Spinal cord (tissue), 10 donors: Measurements from ENCODE around the gene ACADSB. TPM values are rescaled to one million over a fixed set of nuclear protein-coding genes. Genes with fewer than 3 reads are reported as not detected.
A peak's percentile ranks its signal among the peaks of the same experiment; 100 is the strongest.

Experiments
- DNase-seq, 6 donors: peaks; one replicate each; pipeline versions ENCODE4 v3.0.0 to v3.0.0-alpha.2; 2013 to 2015; ENCODE audit warnings: low spot score in 6 of 6, low read depth in 4 of 6
- H3K27ac ChIP-seq: one replicate; pipeline ENCODE4 v1.5.1; 2013; ENCODE audit warnings: low read depth, low read length, control low read depth
- H3K27me3 ChIP-seq: one replicate; pipeline ENCODE4 v1.6.1; 2013; ENCODE audit warnings: low read length; ENCODE audit not compliant: control insufficient read depth, insufficient read depth
- H3K36me3 ChIP-seq: one replicate; pipeline ENCODE4 v1.6.1; 2013; ENCODE audit warnings: low read length; ENCODE audit not compliant: control insufficient read depth, insufficient read depth
- H3K4me1 ChIP-seq: one replicate; pipeline ENCODE4 v1.6.1; 2013; ENCODE audit warnings: low read length; ENCODE audit not compliant: control insufficient read depth, insufficient read depth
- H3K4me3 ChIP-seq: one replicate; pipeline ENCODE4 v1.5.1; 2013; ENCODE audit warnings: low read depth, low read length, control low read depth
- H3K9me3 ChIP-seq: one replicate; pipeline ENCODE4 v1.6.1; 2013; ENCODE audit warnings: low read length; ENCODE audit not compliant: control insufficient read depth, insufficient read depth
- WGBS: methylation state at CpG from one replicate; pipeline ENCODE4 v1.1.5; 2013; ENCODE audit warnings: missing lambda C conversion rate; ENCODE audit not compliant: insufficient coverage; 5-methylcytosine and 5-hydroxymethylcytosine counted together
- polyA plus RNA-seq, 2 donors: library from polyadenylated mRNA; unstranded; fragments of 120-200 nt; gene quantifications; one replicate each; pipeline ENCODE4 v1.2.1, GENCODE V29; 2013; ENCODE audit not compliant: insufficient read length in 2 of 2
- total RNA-seq, 2 donors: library from RNA; depleted of rRNA in 1 of 2; stranded (reverse); fragments of 120-200 nt in 1 of 2; fragments of >200 nt in 1 of 2; gene quantifications; one replicate each; pipeline versions ENCODE4 v1.2.3 to v1.2.4, GENCODE V29; 2013 to 2014
- donor health status: healthy.

Gene ACADSB
- total and polyA plus RNA-seq, 4 donors = 14.0 to 23.1 (median 18.0) TPM

DNA sequence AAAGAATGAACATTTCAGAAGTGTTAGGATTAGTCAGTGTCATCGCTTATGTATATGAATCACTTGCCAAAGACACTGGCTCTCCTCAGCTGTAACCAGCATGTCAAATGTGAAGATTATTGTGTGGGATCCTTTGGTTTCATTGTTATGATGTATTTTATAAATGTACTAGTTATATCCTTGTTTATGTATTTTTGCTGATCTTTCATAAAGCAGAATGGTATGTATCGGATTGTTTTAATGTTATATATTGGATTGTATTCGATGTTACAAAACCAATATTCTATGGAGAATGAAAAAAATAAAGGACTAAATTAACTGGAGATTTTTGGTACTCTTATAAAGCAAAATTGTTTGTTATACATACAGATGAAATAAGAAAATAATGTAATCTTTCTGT, 49.2 kb downstream of the ACADSB start:
- Histone ChIP-seq H3K27me3 (no peaks in the 10 kb centered on the region), H3K27ac (no peak overlapping the region), H3K36me3 (peaks cover 3% of the 10 kb centered on the region), H3K4me3 (no peak overlapping the region), H3K4me1 (no peaks in the 10 kb centered on the region), H3K9me3 (no peaks in the 10 kb centered on the region)
- DNase-seq = no peak
- 100% methylated on average over 1 of the region's 3 CpGs for WGBS

GRCh38 chr10:123061865-123062264, 53.1 kb downstream of the ACADSB start:
- H3K4me1 ChIP-seq = no peaks in the 10 kb centered on the region
- H3K36me3 ChIP-seq = no peaks in the 10 kb centered on the region
- WGBS = 88% methylated on average over 2 of the region's 2 CpGs
- no peak overlapping the region for H3K4me3 ChIP-seq
- no peaks in the 10 kb centered on the region for H3K27me3 ChIP-seq
- DNase-seq = no peak
- H3K9me3 ChIP-seq = no peaks in the 10 kb centered on the region
- no peak overlapping the region for H3K27ac ChIP-seq

DNA sequence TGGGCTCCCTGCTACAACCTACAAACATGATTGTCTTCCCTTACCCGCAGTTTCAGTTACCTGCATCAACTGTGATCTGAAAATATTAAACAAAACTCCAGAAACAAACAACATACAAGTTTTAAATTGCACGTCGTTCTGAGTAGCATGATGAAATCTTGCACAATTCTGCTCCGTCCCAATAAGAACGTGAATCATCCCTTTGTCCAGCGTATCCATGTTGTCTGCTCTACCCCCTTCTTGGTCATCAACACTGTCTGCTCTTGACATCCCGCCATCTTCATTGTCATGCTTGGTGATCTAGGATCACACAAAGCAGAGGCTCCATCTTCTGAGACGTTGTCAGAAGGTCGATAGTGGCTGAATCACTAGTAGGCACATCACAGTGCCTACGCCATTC, 53.9 kb downstream of the ACADSB start:
- Histone ChIP-seq H3K4me3 (no peak overlapping the region), H3K9me3 (no peaks in the 10 kb centered on the region), H3K36me3 (no peaks in the 10 kb centered on the region), H3K4me1 (no peaks in the 10 kb centered on the region), H3K27ac (no peak overlapping the region), H3K27me3 (no peaks in the 10 kb centered on the region)
- 84% methylated on average over 8 of the region's 10 CpGs for WGBS
- DNase-seq = no peak

- H3K4me3 ChIP-seq = no peak overlapping the region
These were observed 59.5 kb downstream of the ACADSB start for GRCh38 chr10:123068087-123068853.

GRCh38 chr10:123069246-123069986, 60.6 kb downstream of the ACADSB start:
- DNase-seq = peak in 2 of 6 donors; percentile 73 to 84
- H3K9me3 ChIP-seq = no peaks in the 10 kb centered on the region
- no peaks in the 10 kb centered on the region for H3K27me3 ChIP-seq
- peaks cover 6% of the 10 kb centered on the region for H3K4me1 ChIP-seq
- WGBS = no CpG with 5 or more reads among the region's 8 CpGs
- no peak overlapping the region for H3K4me3 ChIP-seq
- peak overlapping the region; percentile 67 for H3K27ac ChIP-seq
- H3K36me3 ChIP-seq = no peaks in the 10 kb centered on the region

More at GRCh38 chr10:123068087-123068853, 59.5 kb downstream of the ACADSB start:
- DNase-seq = peak in 1 of 6 donors; percentile 29
- H3K9me3 ChIP-seq = no peaks in the 10 kb centered on the region
- H3K27ac ChIP-seq = no peak overlapping the region
- no peaks in the 10 kb centered on the region for H3K27me3 ChIP-seq
- H3K4me1 ChIP-seq = peaks cover 6% of the 10 kb centered on the region
- 65% methylated on average over 5 of the region's 10 CpGs for WGBS
- H3K36me3 ChIP-seq = no peaks in the 10 kb centered on the region

- WGBS = 81% methylated on average over 5 of the region's 6 CpGs
These were observed 64.4 kb downstream of the ACADSB start for GRCh38 chr10:123073187-123073586.

DNA sequence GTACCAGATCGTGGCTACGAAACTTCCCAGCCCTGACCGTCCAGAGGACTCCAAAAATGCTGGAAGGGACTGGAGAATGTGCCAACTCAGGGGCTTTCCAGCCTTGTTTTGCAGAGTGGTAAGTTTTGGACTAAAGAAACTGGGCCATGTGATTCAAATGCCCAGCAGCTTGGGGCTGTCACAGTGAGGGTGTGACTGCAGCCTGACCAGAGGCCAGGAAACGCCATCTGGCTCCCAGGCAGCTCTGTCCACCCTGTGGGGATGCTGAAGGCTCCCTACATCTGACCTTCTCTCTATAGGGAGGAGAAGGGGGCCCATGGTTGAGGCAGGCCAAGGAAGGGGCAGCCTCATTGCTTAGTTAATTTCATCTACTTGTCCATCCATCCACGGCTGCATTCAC, 65.4 kb downstream of the ACADSB start:
- Histone ChIP-seq H3K9me3 (no peaks in the 10 kb centered on the region), H3K4me1 (peaks cover 3% of the 10 kb centered on the region), H3K4me3 (no peak overlapping the region), H3K27me3 (no peaks in the 10 kb centered on the region), H3K27ac (no peak overlapping the region), H3K36me3 (no peaks in the 10 kb centered on the region)
- 85% methylated on average over 5 of the region's 5 CpGs for WGBS
- no peak for DNase-seq

More at GRCh38 chr10:123073187-123073586, 64.4 kb downstream of the ACADSB start:
- Histone ChIP-seq H3K27me3 (no peaks in the 10 kb centered on the region), H3K4me3 (no peak overlapping the region), H3K27ac (no peak overlapping the region), H3K9me3 (no peaks in the 10 kb centered on the region), H3K36me3 (no peaks in the 10 kb centered on the region), H3K4me1 (peaks cover 6% of the 10 kb centered on the region)
- DNase-seq = no peak

DNA sequence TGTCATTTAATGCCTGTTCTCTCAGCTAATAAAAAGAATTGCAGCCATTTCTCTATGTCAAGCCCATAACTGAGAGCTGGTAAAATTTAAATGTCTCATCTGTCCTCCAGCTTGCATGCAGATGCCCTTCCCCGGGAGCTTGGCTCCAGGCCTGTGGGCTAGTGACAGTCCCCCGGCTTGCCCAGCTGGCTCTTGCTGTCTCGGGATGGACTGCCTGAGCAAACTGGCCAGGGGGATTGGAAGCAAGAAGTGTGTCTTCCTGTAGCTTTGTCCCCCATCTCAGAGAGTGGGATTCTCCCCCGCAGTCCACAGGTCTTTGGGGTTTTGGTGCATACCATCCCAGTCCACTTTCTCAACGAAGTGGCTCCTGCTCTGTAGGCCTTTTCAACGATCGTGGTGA, 73.1 kb downstream of the ACADSB start:
- no peak overlapping the region for H3K27ac ChIP-seq
- no peak for DNase-seq
- 68% methylated on average over 7 of the region's 7 CpGs for WGBS
- no peaks in the 10 kb centered on the region for H3K27me3 ChIP-seq
- no peaks in the 10 kb centered on the region for H3K36me3 ChIP-seq
- no peak overlapping the region for H3K4me3 ChIP-seq
- peaks cover 3% of the 10 kb centered on the region for H3K4me1 ChIP-seq
- no peaks in the 10 kb centered on the region for H3K9me3 ChIP-seq

DNA sequence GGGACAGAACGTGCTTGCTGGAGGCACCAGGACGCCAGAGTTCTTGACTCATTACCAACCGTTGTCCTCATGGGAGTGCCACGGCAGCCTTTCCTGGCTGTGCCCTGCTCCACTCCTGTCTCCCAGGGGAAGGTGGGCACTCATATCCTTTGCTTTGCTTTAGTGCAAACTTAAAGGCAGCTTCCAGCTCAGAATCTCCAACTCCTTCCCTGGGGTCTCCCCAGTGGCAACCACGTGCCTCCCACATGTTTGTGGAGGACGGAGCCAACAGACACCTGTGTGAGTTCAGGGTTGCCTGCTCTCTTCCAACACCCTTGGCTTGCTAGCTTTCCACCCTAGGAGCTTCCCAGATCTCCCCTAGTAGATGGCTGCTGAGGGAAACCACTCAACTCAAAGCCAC, 75.0 kb downstream of the ACADSB start:
- Histone ChIP-seq H3K27me3 (peaks cover 2% of the 10 kb centered on the region), H3K36me3 (no peaks in the 10 kb centered on the region), H3K4me1 (peaks cover 3% of the 10 kb centered on the region), H3K4me3 (no peak overlapping the region), H3K9me3 (no peaks in the 10 kb centered on the region), H3K27ac (no peak overlapping the region)
- DNase-seq = no peak
- 75% methylated on average over 6 of the region's 6 CpGs for WGBS

DNA sequence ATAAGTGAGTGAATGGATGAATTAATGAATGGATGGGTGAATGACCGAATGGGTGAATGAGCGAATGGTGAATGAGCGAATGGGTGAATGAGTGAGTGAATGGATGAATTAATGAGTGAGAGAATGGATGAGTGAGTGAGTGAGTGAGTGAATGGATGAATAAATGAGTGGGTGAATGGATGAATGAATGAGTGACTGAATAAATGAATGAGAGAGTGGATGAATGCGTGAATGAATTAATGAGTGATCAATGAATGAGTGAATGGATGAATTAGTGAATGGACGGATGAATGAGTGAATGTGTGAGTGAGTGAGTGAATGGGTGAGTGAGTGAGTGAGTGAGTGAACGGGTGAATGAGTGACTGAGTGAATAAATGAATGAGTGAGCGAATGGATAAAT, 77.5 kb downstream of the ACADSB start:
- Histone ChIP-seq H3K9me3 (no peaks in the 10 kb centered on the region), H3K27me3 (peaks cover 2% of the 10 kb centered on the region), H3K27ac (no peak overlapping the region), H3K4me3 (no peak overlapping the region), H3K36me3 (no peaks in the 10 kb centered on the region), H3K4me1 (peaks cover 3% of the 10 kb centered on the region)
- DNase-seq = no peak
- WGBS = 80% methylated on average over 7 of the region's 7 CpGs
